Measurements from ENCODE around the gene CCDC47.
A peak's percentile ranks its signal among the peaks of the same experiment; 100 is the strongest.

Gene CCDC47

DNA sequence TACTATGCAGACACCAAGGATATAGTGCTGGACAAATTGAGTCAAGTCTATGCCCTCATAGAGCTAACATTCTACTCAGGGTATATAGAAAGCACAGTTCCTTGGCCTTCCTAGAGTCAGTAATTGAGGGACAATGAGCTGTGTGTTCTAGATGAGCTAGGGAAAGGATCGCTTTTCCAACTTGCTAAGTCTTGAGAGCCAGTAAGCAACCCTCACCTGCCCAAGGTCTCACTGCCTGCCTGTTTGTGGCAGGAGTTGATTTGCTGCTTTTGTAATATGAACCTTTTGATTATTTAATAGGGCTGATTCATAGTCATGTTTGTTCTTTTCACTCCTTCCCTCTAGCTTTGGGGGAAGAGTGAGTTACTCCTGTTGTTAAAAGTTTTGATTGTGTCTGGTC is 7.1 kb upstream of the CCDC47 start:
- CTCF ChIA-PET, result no interaction called here
- POLR2A ChIA-PET, result interaction anchor here (0.9 to 1.0 kb wide), 2 partner anchors 38 to 80 kb away, joined by 3 read pairs; partner anchors contain the start of gene LIMD2
- DNase-seq (ENCODE audit: extremely low spot score), result no peak
- TF ChIP-seq SUZ12 (IDR thresholded peaks at IDR 0.05), result no peak
- TF ChIP-seq, protein P1, sequence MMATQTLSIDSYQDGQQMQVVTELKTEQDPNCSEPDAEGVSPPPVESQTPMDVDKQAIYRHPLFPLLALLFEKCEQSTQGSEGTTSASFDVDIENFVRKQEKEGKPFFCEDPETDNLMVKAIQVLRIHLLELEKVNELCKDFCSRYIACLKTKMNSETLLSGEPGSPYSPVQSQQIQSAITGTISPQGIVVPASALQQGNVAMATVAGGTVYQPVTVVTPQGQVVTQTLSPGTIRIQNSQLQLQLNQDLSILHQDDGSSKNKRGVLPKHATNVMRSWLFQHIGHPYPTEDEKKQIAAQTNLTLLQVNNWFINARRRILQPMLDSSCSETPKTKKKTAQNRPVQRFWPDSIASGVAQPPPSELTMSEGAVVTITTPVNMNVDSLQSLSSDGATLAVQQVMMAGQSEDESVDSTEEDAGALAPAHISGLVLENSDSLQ (IDR thresholded peaks at IDR 0.05), result peak; percentile 40
- TF ChIP-seq FOXM1 (IDR thresholded peaks at IDR 0.05; ENCODE audit: borderline replicate concordance), result no peak

DNA sequence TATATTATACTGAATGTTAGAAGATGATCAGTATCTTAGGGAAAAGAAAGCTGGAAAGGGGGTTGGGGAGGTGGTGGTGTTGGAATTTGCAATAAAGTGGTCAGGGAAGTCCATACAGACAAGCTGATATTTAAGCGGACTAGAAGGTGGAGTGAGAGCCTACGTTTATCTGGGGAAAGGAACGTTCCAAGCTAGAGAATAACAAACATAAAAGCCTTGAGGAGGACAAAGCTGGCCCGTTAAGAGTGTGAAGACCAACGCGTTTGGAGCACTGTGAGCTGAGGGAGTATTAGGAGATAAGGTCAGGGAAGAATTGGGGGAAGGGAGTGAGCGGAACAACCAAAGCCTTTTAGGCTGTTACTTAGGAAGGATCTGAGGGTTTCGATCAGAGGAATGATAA is 2.0 kb upstream of the CCDC47 start:
- ChIA-PET POLR2A (interaction anchor here (0.8 to 4.0 kb wide), 12 partner anchors 8 to 370 kb away, joined by 3 to 52 read pairs (median 17); partner anchors contain the start of genes FTSJ3, MAP3K3, PSMC5 and SMARCD2), CTCF (interaction anchor here (1.2 kb wide), 1 partner anchor 11 kb away, joined by 9 read pairs; no protein-coding TSS in a partner anchor)
- no peak for DNase-seq (ENCODE audit: extremely low spot score)
- TF ChIP-seq LEF1 (IDR thresholded peaks at IDR 0.05; ENCODE audit: borderline replicate concordance), result no peak
- TF ChIP-seq ELF4 (IDR thresholded peaks at IDR 0.05), result no peak
- TF ChIP-seq SP1 (IDR thresholded peaks at IDR 0.05), result no peak
- TF ChIP-seq FOXA1 (IDR thresholded peaks at IDR 0.05), result no peak
- no peak for TF ChIP-seq NFRKB (IDR thresholded peaks at IDR 0.05)
- no peak for TF ChIP-seq TARDBP (IDR thresholded peaks at IDR 0.05)
- no peak for TF ChIP-seq CTBP1 (IDR thresholded peaks at IDR 0.05; ENCODE audit: borderline replicate concordance)
- TF ChIP-seq, protein P1 (IDR thresholded peaks at IDR 0.05), result no peak
- TF ChIP-seq SUZ12 (IDR thresholded peaks at IDR 0.05), result no peak
- TF ChIP-seq L3MBTL2 (conservative IDR thresholded peaks at IDR 0.05), result no peak
- no peak for TF ChIP-seq HDGF (IDR thresholded peaks at IDR 0.05; ENCODE audit: borderline replicate concordance)
- no peak for TF ChIP-seq ARNT (IDR thresholded peaks at IDR 0.05)
- no peak for TF ChIP-seq FOXM1 (IDR thresholded peaks at IDR 0.05; ENCODE audit: borderline replicate concordance)
- no peak for TF ChIP-seq FOXK2 (IDR thresholded peaks at IDR 0.05)
- TF ChIP-seq ZNF384 (IDR thresholded peaks at IDR 0.05), result no peak

DNA sequence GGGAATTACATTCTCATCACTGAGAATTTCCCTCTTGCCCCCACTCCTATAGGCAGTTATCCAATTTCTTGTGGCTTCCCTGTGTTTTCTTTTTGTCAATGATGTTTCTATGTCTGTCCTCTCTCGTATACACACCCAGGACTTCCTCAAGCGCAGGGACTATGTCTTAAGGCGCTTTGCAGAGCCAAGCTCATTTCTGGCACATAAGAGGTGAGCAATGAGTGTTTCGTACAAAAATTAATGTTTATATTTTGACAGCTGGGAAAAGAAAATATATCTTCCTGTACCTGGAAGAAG is 1.5 kb upstream of the CCDC47 start:
- CTCF ChIA-PET, result interaction anchor here (1.2 kb wide), 1 partner anchor 11 kb away, joined by 9 read pairs; no protein-coding TSS in a partner anchor
- no peak for DNase-seq (ENCODE audit: extremely low spot score)
- POLR2A ChIA-PET, result interaction anchor here (1.3 to 4.0 kb wide), 9 partner anchors 8 to 153 kb away, joined by 3 to 52 read pairs (median 24); partner anchors contain the start of genes FTSJ3, MAP3K3, PSMC5 and SMARCD2
- TF ChIP-seq FOXA1 (IDR thresholded peaks at IDR 0.05) (no peak), LEF1 (IDR thresholded peaks at IDR 0.05; ENCODE audit: borderline replicate concordance) (no peak), ZNF384 (IDR thresholded peaks at IDR 0.05) (no peak), SUZ12 (IDR thresholded peaks at IDR 0.05) (no peak), FOXM1 (IDR thresholded peaks at IDR 0.05; ENCODE audit: borderline replicate concordance) (no peak), HDGF (IDR thresholded peaks at IDR 0.05; ENCODE audit: borderline replicate concordance) (no peak), TARDBP (IDR thresholded peaks at IDR 0.05) (no peak), BHLHE40 (IDR thresholded peaks at IDR 0.05; ENCODE audit: borderline replicate concordance) (no peak), SP1 (IDR thresholded peaks at IDR 0.05) (no peak), L3MBTL2 (conservative IDR thresholded peaks at IDR 0.05) (no peak), FOXK2 (IDR thresholded peaks at IDR 0.05) (no peak), NFRKB (IDR thresholded peaks at IDR 0.05) (no peak), ELF4 (IDR thresholded peaks at IDR 0.05) (no peak), ARNT (IDR thresholded peaks at IDR 0.05) (no peak), CTBP1 (IDR thresholded peaks at IDR 0.05; ENCODE audit: borderline replicate concordance) (no peak)
- TF ChIP-seq, protein P1 (IDR thresholded peaks at IDR 0.05), result no peak

DNA sequence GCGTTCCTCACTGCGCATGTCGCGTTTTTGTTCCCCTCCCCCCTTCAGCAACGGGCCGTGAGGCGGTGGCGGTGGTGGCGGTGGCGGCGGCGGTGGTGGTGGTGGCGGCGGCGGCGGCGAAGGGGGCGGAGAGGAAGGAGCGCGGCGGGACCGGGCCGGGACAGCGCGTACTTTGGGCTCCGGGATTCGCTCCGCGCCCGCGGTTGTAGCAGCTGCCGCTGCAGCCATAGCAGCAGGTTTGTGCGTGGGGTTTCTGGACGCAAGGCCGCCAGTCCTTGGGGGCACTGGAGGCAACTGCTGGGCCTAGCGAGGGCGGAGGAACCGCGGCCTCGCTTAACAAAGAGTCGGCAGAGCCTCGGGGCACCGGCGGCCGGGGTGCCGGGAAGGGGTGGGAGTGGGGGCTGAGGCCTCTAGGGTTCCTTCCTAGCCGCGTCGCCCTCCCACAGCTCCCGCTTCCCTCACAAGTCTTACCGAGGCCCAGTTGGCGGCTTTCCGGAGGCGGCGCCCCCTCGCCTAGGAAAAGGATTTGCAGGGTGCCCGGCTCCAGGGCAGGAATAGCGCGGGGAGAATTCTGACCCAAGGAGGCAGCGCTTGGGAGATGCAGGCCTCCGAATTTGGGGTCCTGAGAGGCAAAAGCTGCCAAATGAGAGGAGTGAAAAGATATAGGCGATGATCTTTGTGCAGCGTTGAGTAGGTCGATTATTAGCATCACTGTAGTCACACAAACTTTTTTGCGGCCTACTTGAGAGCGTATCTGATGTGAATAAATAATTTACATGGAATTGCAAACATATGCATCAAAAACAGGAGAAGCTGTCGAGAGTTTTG is 958 bp upstream of the CCDC47 start, which contains the start of gene DDX42:
Gene DDX42, plus strand, starts transcription at position 30 of the 828 bp plus-strand sequence. CDS start 12,880 bp downstream, outside the sequence.
- TF ChIP-seq ELF4 (IDR thresholded peaks at IDR 0.05) (no peak), SP1 (IDR thresholded peaks at IDR 0.05) (no peak)
- ChIA-PET CTCF (no interaction called here), POLR2A (interaction anchor here (0.7 to 4.0 kb wide), 41 partner anchors 9 to 271 kb away, joined by 3 to 52 read pairs (median 6); partner anchors contain the start of genes FTSJ3, LIMD2, PSMC5 and SMARCD2)
- DNase-seq (ENCODE audit: extremely low spot score), result peak; percentile 46

DNA sequence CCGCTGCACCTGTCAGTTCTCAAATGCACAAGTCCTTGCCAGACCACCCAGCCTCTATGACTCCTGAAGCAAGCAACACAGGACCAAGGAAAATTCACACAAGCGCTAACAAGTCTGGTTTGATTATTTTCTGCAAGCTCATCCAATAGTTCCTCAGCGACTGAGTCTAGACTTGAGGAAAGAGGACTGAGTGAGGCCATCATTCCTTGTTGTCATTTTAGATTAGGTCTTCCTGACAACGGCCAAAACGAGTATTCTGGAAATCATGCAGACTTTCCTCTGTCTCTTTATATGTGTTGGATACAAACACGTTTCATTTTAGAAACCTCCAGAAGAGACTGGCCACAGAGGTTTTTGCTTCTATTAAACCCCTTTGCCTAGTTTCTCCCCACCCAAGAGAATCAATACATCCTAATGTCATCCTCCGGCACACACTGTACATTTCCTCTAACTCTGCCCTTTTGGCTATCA is 561 bp downstream of the CCDC47 start:
- TF ChIP-seq ARNT (IDR thresholded peaks at IDR 0.05) (no peak), FOXA1 (IDR thresholded peaks at IDR 0.05) (no peak), FOXM1 (IDR thresholded peaks at IDR 0.05; ENCODE audit: borderline replicate concordance) (no peak), ELF4 (IDR thresholded peaks at IDR 0.05) (no peak), CTBP1 (IDR thresholded peaks at IDR 0.05; ENCODE audit: borderline replicate concordance) (no peak), SUZ12 (IDR thresholded peaks at IDR 0.05) (no peak), L3MBTL2 (conservative IDR thresholded peaks at IDR 0.05) (no peak), FOXK2 (IDR thresholded peaks at IDR 0.05) (no peak), TARDBP (IDR thresholded peaks at IDR 0.05) (no peak), ZNF384 (IDR thresholded peaks at IDR 0.05) (no peak), SP1 (IDR thresholded peaks at IDR 0.05) (no peak), LEF1 (IDR thresholded peaks at IDR 0.05; ENCODE audit: borderline replicate concordance) (no peak), HDGF (IDR thresholded peaks at IDR 0.05; ENCODE audit: borderline replicate concordance) (no peak), BHLHE40 (IDR thresholded peaks at IDR 0.05; ENCODE audit: borderline replicate concordance) (no peak), NFRKB (IDR thresholded peaks at IDR 0.05) (no peak)
- TF ChIP-seq, protein P1 (IDR thresholded peaks at IDR 0.05), result no peak
- POLR2A ChIA-PET, result interaction anchor here (0.8 to 4.0 kb wide), 26 partner anchors 8 to 338 kb away, joined by 3 to 52 read pairs (median 8); partner anchors contain the start of genes FTSJ3, LIMD2, MAP3K3 and PSMC5
- CTCF ChIA-PET, result interaction anchor here (1.2 kb wide), 1 partner anchor 27 kb away, joined by 4 read pairs; no protein-coding TSS in a partner anchor
- no peak for DNase-seq (ENCODE audit: extremely low spot score)

Data from HEK293T (cell line).